GM21367 (cell line): ENCODE data around the gene TMEM87A.

Source experiments
- ATAC-seq: cut with Tn5 transposase; IDR thresholded peaks from one replicate; pipeline ENCODE4 v1.9.1; 2021; ENCODE audit not compliant: unreplicated experiment

TMEM87A gene

GRCh38 chr15:42207674-42208579, 65.3 kb downstream of the TMEM87A start, which contains the start of gene VPS39:
VPS39 (minus strand) TSS chr15:42208304; CDS start chr15:42208153, 151 bp downstream.
- ATAC-seq = peak; percentile 77

GRCh38 chr15:42206406-42206805, 66.8 kb downstream of the TMEM87A start:
- no peak for ATAC-seq

- no peak for ATAC-seq
Measured at GRCh38 chr15:42203891-42204290, 69.3 kb downstream of the TMEM87A start.

GRCh38 chr15:42202653-42203052, 70.6 kb downstream of the TMEM87A start:
- ATAC-seq = no peak

- ATAC-seq = no peak
Measured at GRCh38 chr15:42201801-42202200, 71.4 kb downstream of the TMEM87A start.

GRCh38 chr15:42199126-42199525, 74.1 kb downstream of the TMEM87A start:
- no peak for ATAC-seq

GRCh38 chr15:42198516-42198915, 74.7 kb downstream of the TMEM87A start:
- ATAC-seq = no peak

GRCh38 chr15:42194513-42194912, 78.7 kb downstream of the TMEM87A start:
- ATAC-seq = no peak

GRCh38 chr15:42193383-42193782, 79.8 kb downstream of the TMEM87A start:
- ATAC-seq = no peak

GRCh38 chr15:42191610-42192346, 81.5 kb downstream of the TMEM87A start:
- no peak for ATAC-seq

- ATAC-seq = no peak
Measured at GRCh38 chr15:42190370-42190769, 82.9 kb downstream of the TMEM87A start.

- ATAC-seq = no peak
Measured at GRCh38 chr15:42185801-42186200, 87.4 kb downstream of the TMEM87A start.

- no peak for ATAC-seq
Measured at GRCh38 chr15:42184736-42185135, 88.5 kb downstream of the TMEM87A start.

- no peak for ATAC-seq
Measured at GRCh38 chr15:42184296-42184695, 88.9 kb downstream of the TMEM87A start.

GRCh38 chr15:42182961-42183360, 90.3 kb downstream of the TMEM87A start:
- no peak for ATAC-seq

GRCh38 chr15:42182328-42182886, 90.8 kb downstream of the TMEM87A start:
- no peak for ATAC-seq

- ATAC-seq = no peak
Measured at GRCh38 chr15:42178056-42178455, 95.2 kb downstream of the TMEM87A start.

GRCh38 chr15:42175671-42176070, 97.6 kb downstream of the TMEM87A start:
- no peak for ATAC-seq

- ATAC-seq = no peak
Measured at GRCh38 chr15:42172475-42172874, 100.8 kb downstream of the TMEM87A start.

- no peak for ATAC-seq
Measured at GRCh38 chr15:42171795-42172194, 101.4 kb downstream of the TMEM87A start.

GRCh38 chr15:42171122-42171521, 102.1 kb downstream of the TMEM87A start:
- no peak for ATAC-seq
